ENCODE results near the gene SLC19A2.

SLC19A2 gene

GRCh38 chr1:169530448-169530847, 44.7 kb upstream of the SLC19A2 start:
- H4K8ac ChIP-seq (ENCODE audit: low read length) = no peak overlapping the region
- H3K79me1 ChIP-seq (replicated peaks; ENCODE audit: low read length, poor library complexity, severe bottlenecking) = no peaks in the 10 kb centered on the region
- no peak overlapping the region for H2AFZ ChIP-seq (ENCODE audit: low read depth, low read length)
- H3K9ac ChIP-seq (ENCODE audit: low read length) = no peak overlapping the region
- no peak overlapping the region for H2BK5ac ChIP-seq (ENCODE audit: low read depth, low read length, poor library complexity, severe bottlenecking)
- H3K36me3 ChIP-seq (ENCODE audit: control insufficient read depth in 1 of 2, insufficient read depth in 2 of 2, low read depth in 1 of 2, low read length in 2 of 2) = no peaks in the 10 kb centered on the region
- no peak overlapping the region for H2BK120ac ChIP-seq (ENCODE audit: low read depth, low read length)
- H2BK15ac ChIP-seq (ENCODE audit: low read depth, poor library complexity, severe bottlenecking) = no peak overlapping the region
- H3K27ac ChIP-seq (ENCODE audit: low read length, poor library complexity, severe bottlenecking) = no peak overlapping the region
- 64% methylated on average over 3 of the region's 3 CpGs for WGBS
- no peak overlapping the region for H3K18ac ChIP-seq (ENCODE audit: low read depth in 1 of 2, low read length in 2 of 2)
- H3K4ac ChIP-seq (ENCODE audit: low read depth in 1 of 2, low read length in 2 of 2) = no peak overlapping the region
- H3K14ac ChIP-seq (ENCODE audit: low read length in 2 of 2) = no peak overlapping the region
- no peak overlapping the region for H3K4me2 ChIP-seq (ENCODE audit: low read length, poor library complexity, severe bottlenecking)
- H3K27me3 ChIP-seq (ENCODE audit: control insufficient read depth in 1 of 2, insufficient read depth in 1 of 2, low read length in 2 of 2) = no peaks in the 10 kb centered on the region
- H3K4me1 ChIP-seq (ENCODE audit: control insufficient read depth, insufficient read depth, low read depth, low read length) = no peaks in the 10 kb centered on the region
- no peak overlapping the region for H2BK12ac ChIP-seq (ENCODE audit: low read length in 2 of 2)
- H3K4me3 ChIP-seq (ENCODE audit: insufficient read depth in 1 of 2, low read depth in 1 of 2, low read length in 2 of 2) = no peak overlapping the region
- H3K23ac ChIP-seq (ENCODE audit: low read length in 2 of 2) = no peak overlapping the region
- H2AK5ac ChIP-seq (ENCODE audit: low read length, severe bottlenecking) = no peak overlapping the region
- no peak for DNase-seq
- H3K9me3 ChIP-seq (ENCODE audit: control insufficient read depth, low read length) = no peaks in the 10 kb centered on the region
- no peak overlapping the region for H4K91ac ChIP-seq (ENCODE audit: low read length)

- Histone ChIP-seq H3K18ac (ENCODE audit: low read depth in 1 of 2, low read length in 2 of 2) (no peak overlapping the region), H2BK5ac (ENCODE audit: low read depth, low read length, poor library complexity, severe bottlenecking) (no peak overlapping the region), H3K23ac (ENCODE audit: low read length in 2 of 2) (no peak overlapping the region), H2BK12ac (ENCODE audit: low read length in 2 of 2) (no peak overlapping the region), H3K36me3 (ENCODE audit: control insufficient read depth in 1 of 2, insufficient read depth in 2 of 2, low read depth in 1 of 2, low read length in 2 of 2) (no peaks in the 10 kb centered on the region), H2BK15ac (ENCODE audit: low read depth, poor library complexity, severe bottlenecking) (no peak overlapping the region), H2BK120ac (ENCODE audit: low read depth, low read length) (no peak overlapping the region), H4K91ac (ENCODE audit: low read length) (no peak overlapping the region), H2AK5ac (ENCODE audit: low read length, severe bottlenecking) (no peak overlapping the region), H3K79me1 (replicated peaks; ENCODE audit: low read length, poor library complexity, severe bottlenecking) (no peaks in the 10 kb centered on the region), H3K4me2 (ENCODE audit: low read length, poor library complexity, severe bottlenecking) (no peak overlapping the region), H3K27ac (ENCODE audit: low read length, poor library complexity, severe bottlenecking) (no peak overlapping the region), H3K27me3 (ENCODE audit: control insufficient read depth in 1 of 2, insufficient read depth in 1 of 2, low read length in 2 of 2) (no peaks in the 10 kb centered on the region), H3K4ac (ENCODE audit: low read depth in 1 of 2, low read length in 2 of 2) (no peak overlapping the region), H4K8ac (ENCODE audit: low read length) (no peak overlapping the region), H3K9me3 (ENCODE audit: control insufficient read depth, low read length) (no peaks in the 10 kb centered on the region), H3K9ac (ENCODE audit: low read length) (no peak overlapping the region), H3K4me3 (ENCODE audit: insufficient read depth in 1 of 2, low read depth in 1 of 2, low read length in 2 of 2) (no peak overlapping the region), H3K14ac (ENCODE audit: low read length in 2 of 2) (no peak overlapping the region), H2AFZ (ENCODE audit: low read depth, low read length) (no peak overlapping the region), H3K4me1 (ENCODE audit: control insufficient read depth, insufficient read depth, low read depth, low read length) (no peaks in the 10 kb centered on the region)
- no peak for DNase-seq
- 0% methylated on average over 2 of the region's 3 CpGs for WGBS
These were observed 43.4 kb upstream of the SLC19A2 start for GRCh38 chr1:169529068-169529642.

GRCh38 chr1:169528215-169529067, 42.7 kb upstream of the SLC19A2 start:
- Histone ChIP-seq H2AK5ac (ENCODE audit: low read length, severe bottlenecking) (no peak overlapping the region), H3K4me1 (ENCODE audit: control insufficient read depth, insufficient read depth, low read depth, low read length) (no peaks in the 10 kb centered on the region), H3K18ac (ENCODE audit: low read depth in 1 of 2, low read length in 2 of 2) (no peak overlapping the region), H3K27ac (ENCODE audit: low read length, poor library complexity, severe bottlenecking) (no peak overlapping the region), H3K23ac (ENCODE audit: low read length in 2 of 2) (no peak overlapping the region), H2BK5ac (ENCODE audit: low read depth, low read length, poor library complexity, severe bottlenecking) (no peak overlapping the region), H3K4me2 (ENCODE audit: low read length, poor library complexity, severe bottlenecking) (no peak overlapping the region), H2BK12ac (ENCODE audit: low read length in 2 of 2) (no peak overlapping the region), H3K36me3 (ENCODE audit: control insufficient read depth in 1 of 2, insufficient read depth in 2 of 2, low read depth in 1 of 2, low read length in 2 of 2) (no peaks in the 10 kb centered on the region), H3K9ac (ENCODE audit: low read length) (no peak overlapping the region), H3K79me1 (replicated peaks; ENCODE audit: low read length, poor library complexity, severe bottlenecking) (no peaks in the 10 kb centered on the region), H2AFZ (ENCODE audit: low read depth, low read length) (no peak overlapping the region), H3K27me3 (ENCODE audit: control insufficient read depth in 1 of 2, insufficient read depth in 1 of 2, low read length in 2 of 2) (no peaks in the 10 kb centered on the region), H2BK15ac (ENCODE audit: low read depth, poor library complexity, severe bottlenecking) (no peak overlapping the region), H4K8ac (ENCODE audit: low read length) (no peak overlapping the region), H3K4me3 (ENCODE audit: insufficient read depth in 1 of 2, low read depth in 1 of 2, low read length in 2 of 2) (no peak overlapping the region), H4K91ac (ENCODE audit: low read length) (no peak overlapping the region), H2BK120ac (ENCODE audit: low read depth, low read length) (no peak overlapping the region), H3K14ac (ENCODE audit: low read length in 2 of 2) (no peak overlapping the region), H3K4ac (ENCODE audit: low read depth in 1 of 2, low read length in 2 of 2) (no peak overlapping the region), H3K9me3 (ENCODE audit: control insufficient read depth, low read length) (no peaks in the 10 kb centered on the region)
- no peak for DNase-seq
- WGBS = 62% methylated on average over 7 of the region's 9 CpGs

- Histone ChIP-seq H2AFZ (ENCODE audit: low read depth, low read length) (no peak overlapping the region), H3K9me3 (ENCODE audit: control insufficient read depth, low read length) (no peaks in the 10 kb centered on the region)
- WGBS = over 99% methylated on average over 5 of the region's 5 CpGs
These were observed 41.9 kb upstream of the SLC19A2 start for GRCh38 chr1:169527451-169528214.

More at GRCh38 chr1:169527451-169528214, 41.9 kb upstream of the SLC19A2 start:
- Histone ChIP-seq H4K8ac (ENCODE audit: low read length) (no peak overlapping the region), H3K18ac (ENCODE audit: low read depth in 1 of 2, low read length in 2 of 2) (no peak overlapping the region), H4K91ac (ENCODE audit: low read length) (no peak overlapping the region), H3K79me1 (replicated peaks; ENCODE audit: low read length, poor library complexity, severe bottlenecking) (no peaks in the 10 kb centered on the region), H2BK12ac (ENCODE audit: low read length in 2 of 2) (no peak overlapping the region), H3K4me2 (ENCODE audit: low read length, poor library complexity, severe bottlenecking) (no peak overlapping the region), H2BK5ac (ENCODE audit: low read depth, low read length, poor library complexity, severe bottlenecking) (no peak overlapping the region), H2BK120ac (ENCODE audit: low read depth, low read length) (no peak overlapping the region), H3K4me3 (ENCODE audit: insufficient read depth in 1 of 2, low read depth in 1 of 2, low read length in 2 of 2) (no peak overlapping the region), H3K4ac (ENCODE audit: low read depth in 1 of 2, low read length in 2 of 2) (no peak overlapping the region), H3K36me3 (ENCODE audit: control insufficient read depth in 1 of 2, insufficient read depth in 2 of 2, low read depth in 1 of 2, low read length in 2 of 2) (no peaks in the 10 kb centered on the region), H3K27me3 (ENCODE audit: control insufficient read depth in 1 of 2, insufficient read depth in 1 of 2, low read length in 2 of 2) (no peaks in the 10 kb centered on the region), H2BK15ac (ENCODE audit: low read depth, poor library complexity, severe bottlenecking) (no peak overlapping the region), H3K4me1 (ENCODE audit: control insufficient read depth, insufficient read depth, low read depth, low read length) (no peaks in the 10 kb centered on the region), H3K9ac (ENCODE audit: low read length) (no peak overlapping the region), H2AK5ac (ENCODE audit: low read length, severe bottlenecking) (no peak overlapping the region), H3K27ac (ENCODE audit: low read length, poor library complexity, severe bottlenecking) (no peak overlapping the region), H3K23ac (ENCODE audit: low read length in 2 of 2) (no peak overlapping the region), H3K14ac (ENCODE audit: low read length in 2 of 2) (no peak overlapping the region)
- peak; percentile 36 for DNase-seq

Measured in mesenchymal stem cell (in vitro differentiated cells and primary cell).